Esophagus squamous epithelium (tissue), 4 donors: Measurements from ENCODE around the gene UBB.
A peak's percentile ranks its signal among the peaks of the same experiment; 100 is the strongest.

Experiments
- POLR2A ChIP-seq, 4 donors: fragments of 450-650 bp; IDR thresholded peaks; one replicate each; pipeline ENCODE4 v1.6.1; 2017; ENCODE audit warnings: antibody characterized with exemption in 4 of 4, mild to moderate bottlenecking in 4 of 4, moderate library complexity in 3 of 4
- TF ChIP-seq, protein P1 (sequence below), 6 experiments: fragments of 450-650 bp in 4 of 6; fragments of 200-600 bp in 2 of 6; sonication (generic) in 2 of 6; IDR thresholded peaks; one replicate each; pipeline ENCODE4 v1.5.1; 2016 to 2019; ENCODE audit warnings: antibody characterized with exemption in 6 of 6, mild to moderate bottlenecking in 4 of 6, moderate library complexity in 4 of 6

DNA sequence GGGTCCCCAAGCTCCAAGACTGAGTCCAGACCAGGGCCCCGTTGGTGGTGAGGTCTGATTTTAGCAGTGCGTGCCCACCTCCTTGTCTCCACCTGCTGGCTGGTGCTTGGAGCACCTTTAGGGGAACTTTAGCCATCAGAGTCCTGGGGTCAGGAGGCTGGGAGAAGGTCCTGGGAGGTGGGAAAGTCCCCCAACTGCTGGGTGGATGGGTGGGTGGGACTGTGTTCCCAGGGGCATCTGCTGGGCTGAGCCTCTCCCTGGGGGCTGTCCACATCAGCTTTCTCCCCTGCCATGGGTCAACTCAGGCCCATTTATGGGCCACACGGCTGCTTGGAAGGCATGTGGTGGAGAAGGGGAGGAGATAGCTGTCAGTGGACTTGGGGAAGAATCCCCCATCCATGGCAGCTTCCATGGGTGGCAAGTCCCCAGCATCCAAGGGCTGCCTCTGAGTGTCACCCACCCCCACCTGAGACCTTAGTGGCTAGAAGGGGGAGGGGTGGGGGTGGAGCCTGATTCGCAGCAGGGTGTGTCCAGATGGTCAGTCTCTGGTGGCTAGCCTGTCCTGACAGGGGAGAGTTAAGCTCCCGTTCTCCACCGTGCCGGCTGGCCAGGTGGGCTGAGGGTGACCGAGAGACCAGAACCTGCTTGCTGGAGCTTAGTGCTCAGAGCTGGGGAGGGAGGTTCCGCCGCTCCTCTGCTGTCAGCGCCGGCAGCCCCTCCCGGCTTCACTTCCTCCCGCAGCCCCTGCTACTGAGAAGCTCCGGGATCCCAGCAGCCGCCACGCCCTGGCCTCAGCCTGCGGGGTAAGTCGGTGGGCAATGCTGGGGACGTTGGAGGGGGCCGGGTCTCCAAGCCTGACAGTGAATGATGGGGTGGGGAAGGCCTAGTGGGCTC, 34.4 kb downstream of the UBB start, which contains the start of gene TRPV2:
- TF ChIP-seq, protein P1, sequence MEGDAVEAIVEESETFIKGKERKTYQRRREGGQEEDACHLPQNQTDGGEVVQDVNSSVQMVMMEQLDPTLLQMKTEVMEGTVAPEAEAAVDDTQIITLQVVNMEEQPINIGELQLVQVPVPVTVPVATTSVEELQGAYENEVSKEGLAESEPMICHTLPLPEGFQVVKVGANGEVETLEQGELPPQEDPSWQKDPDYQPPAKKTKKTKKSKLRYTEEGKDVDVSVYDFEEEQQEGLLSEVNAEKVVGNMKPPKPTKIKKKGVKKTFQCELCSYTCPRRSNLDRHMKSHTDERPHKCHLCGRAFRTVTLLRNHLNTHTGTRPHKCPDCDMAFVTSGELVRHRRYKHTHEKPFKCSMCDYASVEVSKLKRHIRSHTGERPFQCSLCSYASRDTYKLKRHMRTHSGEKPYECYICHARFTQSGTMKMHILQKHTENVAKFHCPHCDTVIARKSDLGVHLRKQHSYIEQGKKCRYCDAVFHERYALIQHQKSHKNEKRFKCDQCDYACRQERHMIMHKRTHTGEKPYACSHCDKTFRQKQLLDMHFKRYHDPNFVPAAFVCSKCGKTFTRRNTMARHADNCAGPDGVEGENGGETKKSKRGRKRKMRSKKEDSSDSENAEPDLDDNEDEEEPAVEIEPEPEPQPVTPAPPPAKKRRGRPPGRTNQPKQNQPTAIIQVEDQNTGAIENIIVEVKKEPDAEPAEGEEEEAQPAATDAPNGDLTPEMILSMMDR (IDR thresholded peaks at IDR 0.05) = peak in 4 of 6 experiments; percentile 26 to 50 (median 31)
- no peak for TF ChIP-seq POLR2A (IDR thresholded peaks at IDR 0.05)
